H9 (cell line): ENCODE measurements around the gene HKDC1. TPM values are rescaled to one million over a fixed set of nuclear protein-coding genes. Genes with fewer than 3 reads are reported as not detected.

Experiments used
- DNase-seq: peaks from one replicate; pipeline ENCODE4 v3.0.0-alpha.2; 2017
- H2AFZ ChIP-seq: one replicate; pipeline ENCODE4 v1.6.1; 2013; ENCODE audit warnings: mild to moderate bottlenecking, low read length, control low read depth, moderate library complexity
- H2AK5ac ChIP-seq: 2 replicates; pipeline ENCODE4 v1.6.1; 2013; ENCODE audit warnings: low read length, control low read depth, mixed read lengths; ENCODE audit not compliant: insufficient read length
- H2BK120ac ChIP-seq: one replicate; pipeline ENCODE4 v1.6.1; 2013; ENCODE audit warnings: low read depth, mild to moderate bottlenecking, low read length, control low read depth, inconsistent platforms; ENCODE audit not compliant: poor library complexity, severe bottlenecking
- H2BK12ac ChIP-seq: 2 replicates; pipeline ENCODE4 v1.6.1; 2013; ENCODE audit warnings: low read length, control low read depth, mixed read lengths, low read depth; ENCODE audit not compliant: insufficient read length
- H2BK15ac ChIP-seq: 2 replicates; pipeline ENCODE4 v1.6.1; 2013; ENCODE audit warnings: low read depth, low read length, control low read depth
- H2BK20ac ChIP-seq: one replicate; pipeline ENCODE4 v1.6.1; 2013; ENCODE audit warnings: low read depth, mild to moderate bottlenecking, low read length, control low read depth, inconsistent platforms; ENCODE audit not compliant: poor library complexity, severe bottlenecking
- H2BK5ac ChIP-seq: 2 replicates; pipeline ENCODE4 v1.6.1; 2013; ENCODE audit warnings: low read length, control low read depth, mixed read lengths; ENCODE audit not compliant: insufficient read length
- H3K14ac ChIP-seq: 2 replicates; pipeline ENCODE4 v1.6.1; 2013; ENCODE audit warnings: low read length, control low read depth; ENCODE audit not compliant: insufficient read depth
- H3K18ac ChIP-seq: 2 replicates; pipeline ENCODE4 v1.6.1; 2013; ENCODE audit warnings: low read depth, mild to moderate bottlenecking, mixed read lengths, low read length, control low read depth; ENCODE audit not compliant: insufficient read length
- H3K23ac ChIP-seq: 2 replicates; pipeline ENCODE4 v1.6.1; 2013; ENCODE audit warnings: low read length, control low read depth, mixed read lengths, low read depth; ENCODE audit not compliant: insufficient read length
- H3K23me2 ChIP-seq: 2 replicates; pipeline ENCODE4 v1.6.1; 2013; ENCODE audit warnings: low read depth, mild to moderate bottlenecking, mixed read lengths, low read length, control low read depth; ENCODE audit not compliant: insufficient read length, poor library complexity, severe bottlenecking
- H3K27ac ChIP-seq: 2 replicates; pipeline ENCODE4 v1.5.1; 2013; ENCODE audit warnings: low read length, control low read depth, mixed read lengths, low read depth; ENCODE audit not compliant: insufficient read length
- H3K27me3 ChIP-seq: 2 replicates; pipeline ENCODE4 v1.6.1; 2013; ENCODE audit warnings: low read length, control low read depth, inconsistent platforms; ENCODE audit not compliant: insufficient read depth
- H3K4ac ChIP-seq: 2 replicates; pipeline ENCODE4 v1.6.1; 2013; ENCODE audit warnings: low read depth, mild to moderate bottlenecking, control low read depth, inconsistent platforms, low read length, moderate library complexity
- H3K4me1 ChIP-seq: 2 replicates; pipeline ENCODE4 v1.6.1; 2013; ENCODE audit warnings: low read length, control low read depth, inconsistent platforms; ENCODE audit not compliant: insufficient read depth
- H3K4me2 ChIP-seq: 2 replicates; pipeline ENCODE4 v1.6.1; 2013; ENCODE audit warnings: low read length, control low read depth, mixed read lengths; ENCODE audit not compliant: insufficient read length, insufficient read depth
- H3K56ac ChIP-seq: 2 replicates; pipeline ENCODE4 v1.6.1; 2013; ENCODE audit warnings: low read depth, mild to moderate bottlenecking, mixed read lengths, low read length, control low read depth; ENCODE audit not compliant: insufficient read length
- H3K79me1 ChIP-seq: 2 replicates; pipeline ENCODE4 v1.6.1; 2013; ENCODE audit warnings: low read depth, mild to moderate bottlenecking, moderate library complexity, low read length, control low read depth, inconsistent platforms; ENCODE audit not compliant: insufficient read depth, poor library complexity, severe bottlenecking
- H3K79me2 ChIP-seq: 2 replicates; pipeline ENCODE4 v1.6.1; 2013; ENCODE audit warnings: low read length, control low read depth, inconsistent platforms; ENCODE audit not compliant: insufficient read depth
- H3K9ac ChIP-seq: 2 replicates; pipeline ENCODE4 v1.6.1; 2013; ENCODE audit warnings: low read length, control low read depth, mixed read lengths; ENCODE audit not compliant: insufficient read length; ENCODE audit errors: extremely low read depth
- H3K9me3 ChIP-seq: one replicate; pipeline ENCODE4 v1.6.1; 2013; ENCODE audit warnings: low read depth, low read length, inconsistent platforms; ENCODE audit not compliant: control insufficient read depth
- H3T11ph ChIP-seq: one replicate; pipeline ENCODE4 v1.6.1; 2013; ENCODE audit warnings: mild to moderate bottlenecking, low read length, control low read depth, inconsistent platforms
- H4K20me1 ChIP-seq: one replicate; pipeline ENCODE4 v1.6.1; 2013; ENCODE audit not compliant: control insufficient read depth, insufficient read length, insufficient read depth
- H4K5ac ChIP-seq: 2 replicates; pipeline ENCODE4 v1.6.1; 2013; ENCODE audit warnings: low read depth, mild to moderate bottlenecking, mixed read lengths, low read length, control low read depth; ENCODE audit not compliant: insufficient read length
- H4K8ac ChIP-seq: replicated peaks from 2 replicates; pipeline ENCODE4 v1.6.1; 2013; ENCODE audit warnings: low read length, control low read depth, mixed read lengths, low read depth; ENCODE audit not compliant: insufficient read length
- H4K91ac ChIP-seq: 2 replicates; pipeline ENCODE4 v1.6.1; 2013; ENCODE audit warnings: low read depth, mild to moderate bottlenecking, moderate library complexity, mixed read lengths, low read length, control low read depth; ENCODE audit not compliant: insufficient read length
- H3K27ac Mint-ChIP-seq, 3 experiments: 2 replicates in 2 of 3; 3 replicates in 1 of 3; pipeline ENCODE4 v1.8.0; 2020 to 2021; ENCODE audit warnings: mixed read lengths in 3 of 3, mild to moderate bottlenecking in 1 of 3, moderate library complexity in 1 of 3
- H3K27me3 Mint-ChIP-seq: 2 replicates; pipeline ENCODE4 v1.8.0; 2021; ENCODE audit warnings: low read depth, mild to moderate bottlenecking, moderate library complexity, mixed read lengths
- H3K36me3 Mint-ChIP-seq, 3 experiments: 2 replicates in 2 of 3; 3 replicates in 1 of 3; pipeline ENCODE4 v1.8.0; 2020 to 2021; ENCODE audit warnings: low read depth in 3 of 3, mixed read lengths in 3 of 3; ENCODE audit not compliant: insufficient read depth in 1 of 3
- H3K4me1 Mint-ChIP-seq, 2 experiments: 2 replicates each; pipeline ENCODE4 v1.8.0; 2020; ENCODE audit warnings: mixed read lengths in 2 of 2
- H3K4me3 Mint-ChIP-seq, 2 experiments: 2 replicates in 1 of 2; 3 replicates in 1 of 2; pipeline ENCODE4 v1.8.0; 2020 to 2021; ENCODE audit warnings: mild to moderate bottlenecking in 2 of 2, mixed read lengths in 2 of 2, moderate library complexity in 1 of 2
- H3K9me3 Mint-ChIP-seq, 2 experiments: 2 replicates in 1 of 2; 3 replicates in 1 of 2; pipeline ENCODE4 v1.8.0; 2020; ENCODE audit warnings: mild to moderate bottlenecking in 2 of 2, mixed read lengths in 2 of 2, moderate library complexity in 1 of 2
- CTCF ChIP-seq: fragments of 200-600 bp; sonication (generic); conservative IDR thresholded peaks from 3 replicates; pipeline ENCODE4 v1.8.0; 2021; ENCODE audit warnings: antibody characterized with exemption, mild to moderate bottlenecking
- WGBS: extraction: QIAGEN DNeasy Blood & Tissue Kit; methylation state at CpG from one replicate; pipeline ENCODE4 v1.1.7; 2013; ENCODE audit warnings: missing lambda C conversion rate, low lambda C conversion rate, mixed read lengths; ENCODE audit not compliant: insufficient read length; ENCODE audit errors: extremely low coverage; 5-methylcytosine and 5-hydroxymethylcytosine counted together
- total RNA-seq: library from RNA; stranded (reverse); gene quantifications from 2 replicates; pipeline ENCODE4 v1.2.1, GENCODE V29; 2021

HKDC1 gene
- total RNA-seq, 1 experiment from 2014 or later, result not detected

- no peak overlapping the region for H2BK20ac ChIP-seq
- H4K8ac ChIP-seq, result no peak overlapping the region
- H3K79me1 ChIP-seq, result no peaks in the 10 kb centered on the region
- TF ChIP-seq CTCF, result no peak
- no peak overlapping the region for H3K18ac ChIP-seq
- H3K23me2 ChIP-seq, result no peaks in the 10 kb centered on the region
- no peak overlapping the region for H2AFZ ChIP-seq
- no peak overlapping the region for H2BK120ac ChIP-seq
- H2BK15ac ChIP-seq, result no peak overlapping the region
- no peaks in the 10 kb centered on the region for H3K27me3 ChIP-seq
- Mint-ChIP-seq H3K27ac (no peak overlapping the region), H3K4me1 (peaks cover 0 to 3% of the 10 kb centered on the region in 2 experiments; a peak in 2 of 4 replicates), H3K9me3 (peaks cover 4 to 7% of the 10 kb centered on the region in 2 experiments), H3K27me3 (0 out of 2 replicates have a peak, but pooled peaks cover 2% of the 10 kb centered on the region), H3K36me3 (peaks cover 3 to 6% (median 6%) of the 10 kb centered on the region in 3 experiments; a peak in 4 of 7 replicates), H3K4me3 (no peak overlapping the region)
- no peak overlapping the region for H3K14ac ChIP-seq
- H3T11ph ChIP-seq, result no peak overlapping the region
- H3K4me2 ChIP-seq, result no peak overlapping the region
- WGBS, result no CpG with 5 or more reads among the region's 3 CpGs
- H3K4me1 ChIP-seq, result no peaks in the 10 kb centered on the region
- H4K5ac ChIP-seq, result no peak overlapping the region
- no peak overlapping the region for H3K23ac ChIP-seq
- no peak overlapping the region for H3K4ac ChIP-seq
- no peak overlapping the region for H2AK5ac ChIP-seq
- no peak overlapping the region for H2BK12ac ChIP-seq
- H2BK5ac ChIP-seq, result no peak overlapping the region
- H3K27ac ChIP-seq, result no peak overlapping the region
- H3K9ac ChIP-seq, result no peak overlapping the region
- no peaks in the 10 kb centered on the region for H4K20me1 ChIP-seq
- no peak overlapping the region for H3K56ac ChIP-seq
- no peaks in the 10 kb centered on the region for H3K79me2 ChIP-seq
- H4K91ac ChIP-seq, result no peak overlapping the region
- DNase-seq, result no peak
- H3K9me3 ChIP-seq, result no peaks in the 10 kb centered on the region
Observed at GRCh38 chr10:69303632-69304051, 83.5 kb downstream of the HKDC1 start.
